Measurements from ENCODE around the gene CCDC138. TPM values are rescaled to one million over a fixed set of nuclear protein-coding genes. Genes with fewer than 3 reads are reported as not detected.

Gene CCDC138
- total and polyA plus RNA-seq, 2 of the 13 experiments (the other 11 are each of a cell fraction or from before 2014, with no cell fraction given), result 5.6 to 32.5 TPM

DNA sequence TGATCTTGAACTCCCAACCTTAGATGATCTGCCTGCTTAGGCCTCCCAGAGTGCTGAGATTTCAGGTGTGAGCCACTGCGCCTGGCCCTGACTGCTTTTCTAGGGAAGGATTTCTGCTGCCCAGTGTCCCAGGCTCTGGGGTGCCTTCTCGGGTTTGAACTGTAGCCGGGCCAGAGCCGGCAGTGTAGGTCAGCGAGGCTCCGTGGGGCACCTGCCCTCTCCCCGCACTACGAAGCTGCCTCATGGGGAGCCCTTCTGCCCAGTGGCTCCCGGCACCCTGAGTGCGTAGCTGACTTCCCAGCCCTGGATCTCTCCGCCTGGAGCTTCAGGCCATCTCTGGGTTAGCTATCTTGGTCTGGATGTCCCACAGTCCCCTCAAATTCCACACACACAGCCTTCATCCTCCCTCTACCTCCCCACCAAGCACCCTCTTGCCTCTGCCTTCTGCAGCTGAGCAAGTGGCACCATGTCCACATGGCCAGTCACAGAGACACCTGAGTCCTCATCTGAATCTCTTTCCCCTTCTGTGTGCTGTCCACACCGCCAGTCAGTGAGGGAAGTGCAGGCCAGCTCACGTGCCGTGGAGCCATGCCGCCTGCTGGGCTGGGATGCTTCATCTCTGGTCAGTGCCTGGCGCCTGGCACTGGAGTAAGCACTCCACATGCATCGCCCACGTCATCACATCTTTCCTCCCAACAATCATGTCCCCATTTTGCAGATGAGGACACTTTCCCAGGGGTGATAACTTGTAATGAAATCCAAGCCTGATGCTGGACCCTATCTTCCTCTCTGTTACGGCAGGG, 133.2 kb downstream of the CCDC138 start (continued):
- TF ChIP-seq, protein P1, sequence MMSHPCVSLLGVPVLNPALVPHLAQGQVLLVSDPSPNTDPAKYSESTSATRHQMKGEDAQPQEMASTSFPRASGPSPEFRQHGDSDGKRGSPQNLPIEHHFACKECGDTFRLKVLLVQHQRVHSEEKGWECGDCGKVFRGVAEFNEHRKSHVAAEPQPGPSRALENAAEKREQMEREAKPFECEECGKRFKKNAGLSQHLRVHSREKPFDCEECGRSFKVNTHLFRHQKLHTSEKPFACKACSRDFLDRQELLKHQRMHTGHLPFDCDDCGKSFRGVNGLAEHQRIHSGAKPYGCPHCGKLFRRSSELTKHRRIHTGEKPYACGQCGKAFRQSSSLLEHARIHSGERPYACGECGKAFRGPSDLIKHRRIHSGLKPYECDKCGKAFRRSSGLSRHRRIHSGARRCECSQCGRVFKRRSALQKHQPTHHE (CRISPR knock-in tag; IDR thresholded peaks at IDR 0.05; ENCODE audit: borderline replicate concordance), result no peak

DNA sequence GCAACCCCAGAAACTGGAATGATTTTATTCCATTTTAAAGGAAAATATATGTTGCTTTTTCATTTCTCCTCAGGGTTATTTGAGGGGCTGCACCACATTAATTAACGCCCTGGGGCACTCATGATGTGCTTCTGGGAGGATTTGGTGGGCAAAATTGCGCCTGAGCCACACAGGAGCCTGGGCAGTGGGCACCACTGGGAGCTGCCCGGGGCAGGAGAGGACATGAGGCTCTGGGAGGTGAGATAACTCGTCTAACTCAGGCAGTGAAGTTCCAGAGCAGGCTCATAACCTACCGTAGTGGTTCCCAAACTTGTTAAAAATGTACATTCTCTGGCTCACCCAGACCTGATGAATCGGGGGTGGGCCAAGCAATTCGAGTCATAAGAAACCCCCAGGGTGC, 134.1 kb downstream of the CCDC138 start:
- peaks cover 5 to 72% of the 10 kb centered on the region in 2 experiments; a peak in 4 of 5 replicates for H3K27me3 ChIP-seq (ENCODE audit: control insufficient read depth in 1 of 2, insufficient read depth in 2 of 2, low read length in 2 of 2)
- no peak overlapping the region for H3K9ac ChIP-seq (ENCODE audit: insufficient read depth, low read depth, low read length)
- H3K79me2 ChIP-seq (ENCODE audit: insufficient read depth, low read length), result no peaks in the 10 kb centered on the region
- no peak overlapping the region for H3K4me3 ChIP-seq (replicated peaks in 1 of 3; ENCODE audit: insufficient read depth in 1 of 3, low read depth in 2 of 3, low read length in 3 of 3)
- intact Hi-C loops (cut with micrococcal nuclease; ENCODE audit: unreplicated experiment), result no loop called here
- H3K9me3 ChIP-seq (ENCODE audit: low read length), result no peaks in the 10 kb centered on the region
- CTCF ChIA-PET (ENCODE audit: low intra/inter-chr PET ratio, low total read pairs), result no interaction called here
- ATAC-seq (no peak), FAIRE-seq (no peak), DNase-seq (ENCODE audit: low spot score) (no peak)
- no peaks in the 10 kb centered on the region for H4K20me1 ChIP-seq (ENCODE audit: insufficient read depth, low read length)
- 2% methylated on average over 7 of the region's 7 CpGs for WGBS (ENCODE audit: low lambda C conversion rate)
- H3K4me1 ChIP-seq (ENCODE audit: insufficient read depth, low read length), result peaks cover 25% of the 10 kb centered on the region
- no peak for TF ChIP-seq ZSCAN29 (CRISPR knock-in tag; conservative IDR thresholded peaks at IDR 0.05)
- TF ChIP-seq, protein P2, sequence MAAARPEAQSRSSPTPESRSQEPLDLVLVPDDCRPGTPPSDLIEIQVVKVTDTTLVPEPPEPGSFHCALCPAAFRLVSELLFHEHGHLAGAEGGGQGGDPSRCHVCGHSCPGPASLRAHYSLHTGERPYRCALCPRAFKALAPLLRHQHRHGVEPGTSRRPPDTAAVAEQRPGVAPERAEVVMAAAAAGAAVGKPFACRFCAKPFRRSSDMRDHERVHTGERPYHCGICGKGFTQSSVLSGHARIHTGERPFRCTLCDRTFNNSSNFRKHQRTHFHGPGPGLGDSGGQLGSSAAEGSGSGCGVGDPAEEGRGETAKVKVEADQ (CRISPR knock-in tag; IDR thresholded peaks at IDR 0.05; ENCODE audit: borderline replicate concordance), result no peak
- TF ChIP-seq NFE2L2 (IDR thresholded peaks at IDR 0.05; ENCODE audit: low read length), result no peak
- no peak for TF ChIP-seq NR2C2 (CRISPR knock-in tag; IDR thresholded peaks at IDR 0.05; ENCODE audit: borderline replicate concordance)
- H3K4me2 ChIP-seq (ENCODE audit: low read depth, low read length), result no peak overlapping the region
- POLR2A ChIA-PET, result no interaction called here
- H2AFZ ChIP-seq (ENCODE audit: low read length), result no peak overlapping the region
- in situ Hi-C loops (cut with HindIII; ENCODE audit: extremely low pct_ligation_motif_present, low pct_unique_long_range_greater_than_20kb), result no loop called here
- no peaks in the 10 kb centered on the region for H3K36me3 ChIP-seq (replicated peaks in 1 of 2; ENCODE audit: control insufficient read depth in 1 of 2, insufficient read depth in 2 of 2, low read length in 2 of 2)
- no TSS peak for BruUV-seq (replicated peaks)
- H3K27ac ChIP-seq (ENCODE audit: extremely low read length, insufficient read depth, low read length), result no peak overlapping the region

All from HepG2 (cell line).